ENCODE data around the gene TGFBR1. TPM values are rescaled to one million over a fixed set of nuclear protein-coding genes. Genes with fewer than 3 reads are reported as not detected.
"Not testable (repeated sequence)": the region's sequence is repeated elsewhere in the genome, so short reads cannot be mapped to it uniquely, and the experiment has no call there.

Gene TGFBR1
- total and polyA plus RNA-seq, 2 donors: 17.0 to 19.4 TPM

GRCh38 chr9:99085949-99086948, 18.7 kb upstream of the TGFBR1 start:
- H3K9me3 ChIP-seq (ENCODE audit: control insufficient read depth in 2 of 2, insufficient read depth in 1 of 2, low read length in 1 of 2): peaks cover 2 to 5% of the 10 kb centered on the region in 2 donors
- H3K27ac ChIP-seq (ENCODE audit: low read depth in 1 of 2, low read length in 1 of 2): no peak overlapping the region
- no peaks in the 10 kb centered on the region for H3K36me3 ChIP-seq (ENCODE audit: control insufficient read depth in 2 of 2, insufficient read depth in 2 of 2, low read length in 1 of 2)
- no peaks in the 10 kb centered on the region for H3K27me3 ChIP-seq (ENCODE audit: control insufficient read depth in 2 of 2, insufficient read depth in 1 of 2, low read length in 1 of 2)
- no peak overlapping the region for H3K4me3 ChIP-seq (ENCODE audit: low read length in 2 of 2)
- peaks cover 0 to 5% of the 10 kb centered on the region in 2 donors for H3K4me1 ChIP-seq (ENCODE audit: control insufficient read depth in 2 of 2, insufficient read depth in 2 of 2, low read length in 2 of 2)
- WGBS: 83% methylated on average over 12 of the region's 12 CpGs
- no peak for DNase-seq (ENCODE audit: low read depth in 6 of 9, low spot score in 9 of 9)

GRCh38 chr9:99087462-99087861, 17.5 kb upstream of the TGFBR1 start:
- WGBS: 96% methylated on average over 3 of the region's 3 CpGs
- Histone ChIP-seq H3K27ac (ENCODE audit: low read depth in 1 of 2, low read length in 1 of 2) (no peak overlapping the region), H3K9me3 (ENCODE audit: control insufficient read depth in 2 of 2, insufficient read depth in 1 of 2, low read length in 1 of 2) (peaks cover 2 to 5% of the 10 kb centered on the region in 2 donors)

GRCh38 chr9:99090336-99091130, 14.4 kb upstream of the TGFBR1 start:
- no peaks in the 10 kb centered on the region for H3K27me3 ChIP-seq (ENCODE audit: control insufficient read depth in 2 of 2, insufficient read depth in 1 of 2, low read length in 1 of 2)
- peaks cover 0 to 8% of the 10 kb centered on the region in 2 donors for H3K4me1 ChIP-seq (ENCODE audit: control insufficient read depth in 2 of 2, insufficient read depth in 2 of 2, low read length in 2 of 2)
- no peaks in the 10 kb centered on the region for H3K36me3 ChIP-seq (ENCODE audit: control insufficient read depth in 2 of 2, insufficient read depth in 2 of 2, low read length in 1 of 2)
- H3K27ac ChIP-seq (ENCODE audit: low read depth in 1 of 2, low read length in 1 of 2): no peak overlapping the region
- peaks cover 2 to 5% of the 10 kb centered on the region in 2 donors for H3K9me3 ChIP-seq (ENCODE audit: control insufficient read depth in 2 of 2, insufficient read depth in 1 of 2, low read length in 1 of 2)
- no peak overlapping the region for H3K4me3 ChIP-seq (ENCODE audit: low read length in 2 of 2)
- no peak for DNase-seq (ENCODE audit: low read depth in 6 of 9, low spot score in 9 of 9)
- 96% methylated on average over 5 of the region's 5 CpGs for WGBS

More at GRCh38 chr9:99087462-99087861, 17.5 kb upstream of the TGFBR1 start:
- DNase-seq (ENCODE audit: low read depth in 6 of 9, low spot score in 9 of 9): no peak
- Histone ChIP-seq H3K4me1 (ENCODE audit: control insufficient read depth in 2 of 2, insufficient read depth in 2 of 2, low read length in 2 of 2) (peaks cover 0 to 5% of the 10 kb centered on the region in 2 donors), H3K36me3 (ENCODE audit: control insufficient read depth in 2 of 2, insufficient read depth in 2 of 2, low read length in 1 of 2) (no peaks in the 10 kb centered on the region), H3K27me3 (ENCODE audit: control insufficient read depth in 2 of 2, insufficient read depth in 1 of 2, low read length in 1 of 2) (no peaks in the 10 kb centered on the region), H3K4me3 (ENCODE audit: low read length in 2 of 2) (no peak overlapping the region)

- Histone ChIP-seq H3K4me3 (ENCODE audit: low read length in 2 of 2) (no peak overlapping the region), H3K9me3 (ENCODE audit: control insufficient read depth in 2 of 2, insufficient read depth in 1 of 2, low read length in 1 of 2) (peaks cover 2 to 5% of the 10 kb centered on the region in 2 donors), H3K27ac (ENCODE audit: low read depth in 1 of 2, low read length in 1 of 2) (no peak overlapping the region), H3K4me1 (ENCODE audit: control insufficient read depth in 2 of 2, insufficient read depth in 2 of 2, low read length in 2 of 2) (peaks cover 0 to 5% of the 10 kb centered on the region in 2 donors), H3K27me3 (ENCODE audit: control insufficient read depth in 2 of 2, insufficient read depth in 1 of 2, low read length in 1 of 2) (no peaks in the 10 kb centered on the region), H3K36me3 (ENCODE audit: control insufficient read depth in 2 of 2, insufficient read depth in 2 of 2, low read length in 1 of 2) (no peaks in the 10 kb centered on the region)
- no peak for DNase-seq (ENCODE audit: low read depth in 6 of 9, low spot score in 9 of 9)
- WGBS: 76% methylated on average over 6 of the region's 6 CpGs
Observed at GRCh38 chr9:99092643-99093491, 12.0 kb upstream of the TGFBR1 start.

GRCh38 chr9:99093492-99093791, 11.5 kb upstream of the TGFBR1 start:
- H3K27me3 ChIP-seq (ENCODE audit: control insufficient read depth in 2 of 2, insufficient read depth in 1 of 2, low read length in 1 of 2): no peaks in the 10 kb centered on the region
- peaks cover 2 to 5% of the 10 kb centered on the region in 2 donors for H3K9me3 ChIP-seq (ENCODE audit: control insufficient read depth in 2 of 2, insufficient read depth in 1 of 2, low read length in 1 of 2)
- H3K4me1 ChIP-seq (ENCODE audit: control insufficient read depth in 2 of 2, insufficient read depth in 2 of 2, low read length in 2 of 2): peaks cover 0 to 5% of the 10 kb centered on the region in 2 donors
- H3K27ac ChIP-seq (ENCODE audit: low read depth in 1 of 2, low read length in 1 of 2): no peak overlapping the region
- H3K4me3 ChIP-seq (ENCODE audit: low read length in 2 of 2): no peak overlapping the region
- no peaks in the 10 kb centered on the region for H3K36me3 ChIP-seq (ENCODE audit: control insufficient read depth in 2 of 2, insufficient read depth in 2 of 2, low read length in 1 of 2)
- 99% methylated on average over 3 of the region's 3 CpGs for WGBS
- DNase-seq (ENCODE audit: low read depth in 6 of 9, low spot score in 9 of 9): no peak

GRCh38 chr9:99095565-99095964, 9.3 kb upstream of the TGFBR1 start:
- no peak overlapping the region for H3K27ac ChIP-seq (ENCODE audit: low read depth in 1 of 2, low read length in 1 of 2)
- H3K36me3 ChIP-seq (ENCODE audit: control insufficient read depth in 2 of 2, insufficient read depth in 2 of 2, low read length in 1 of 2): no peaks in the 10 kb centered on the region
- no peaks in the 10 kb centered on the region for H3K9me3 ChIP-seq (ENCODE audit: control insufficient read depth in 2 of 2, insufficient read depth in 1 of 2, low read length in 1 of 2)
- DNase-seq (ENCODE audit: low read depth in 6 of 9, low spot score in 9 of 9): no peak
- H3K4me1 ChIP-seq (ENCODE audit: control insufficient read depth in 2 of 2, insufficient read depth in 2 of 2, low read length in 2 of 2): peaks cover 0 to 5% of the 10 kb centered on the region in 2 donors
- 55% methylated on average over 3 of the region's 3 CpGs for WGBS
- H3K4me3 ChIP-seq (ENCODE audit: low read length in 2 of 2): no peak overlapping the region
- no peaks in the 10 kb centered on the region for H3K27me3 ChIP-seq (ENCODE audit: control insufficient read depth in 2 of 2, insufficient read depth in 1 of 2, low read length in 1 of 2)

- Histone ChIP-seq H3K27ac (ENCODE audit: low read depth in 1 of 2, low read length in 1 of 2) (no peak overlapping the region), H3K27me3 (ENCODE audit: control insufficient read depth in 2 of 2, insufficient read depth in 1 of 2, low read length in 1 of 2) (no peaks in the 10 kb centered on the region), H3K4me3 (ENCODE audit: low read length in 2 of 2) (no peak overlapping the region), H3K36me3 (ENCODE audit: control insufficient read depth in 2 of 2, insufficient read depth in 2 of 2, low read length in 1 of 2) (no peaks in the 10 kb centered on the region), H3K4me1 (ENCODE audit: control insufficient read depth in 2 of 2, insufficient read depth in 2 of 2, low read length in 2 of 2) (peaks cover 0 to 5% of the 10 kb centered on the region in 2 donors), H3K9me3 (ENCODE audit: control insufficient read depth in 2 of 2, insufficient read depth in 1 of 2, low read length in 1 of 2) (no peaks in the 10 kb centered on the region)
- 95% methylated on average over 3 of the region's 3 CpGs for WGBS
- no peak for DNase-seq (ENCODE audit: low read depth in 6 of 9, low spot score in 9 of 9)
Observed at GRCh38 chr9:99096409-99096808, 8.5 kb upstream of the TGFBR1 start.

GRCh38 chr9:99099806-99100585, 4.9 kb upstream of the TGFBR1 start:
- Histone ChIP-seq H3K4me1 (ENCODE audit: control insufficient read depth in 2 of 2, insufficient read depth in 2 of 2, low read length in 2 of 2) (peaks cover 4 to 16% of the 10 kb centered on the region in 2 donors), H3K27me3 (ENCODE audit: control insufficient read depth in 2 of 2, insufficient read depth in 1 of 2, low read length in 1 of 2) (peaks cover 2 to 13% of the 10 kb centered on the region in 2 donors)
- not testable (repeated sequence) for H3K27ac ChIP-seq (ENCODE audit: low read depth in 1 of 2, low read length in 1 of 2); H3K36me3 ChIP-seq (ENCODE audit: control insufficient read depth in 2 of 2, insufficient read depth in 2 of 2, low read length in 1 of 2); DNase-seq (ENCODE audit: low read depth in 6 of 9, low spot score in 9 of 9); H3K9me3 ChIP-seq (ENCODE audit: control insufficient read depth in 2 of 2, insufficient read depth in 1 of 2, low read length in 1 of 2); H3K4me3 ChIP-seq (ENCODE audit: low read length in 2 of 2)
- WGBS: 52% methylated on average over 5 of the region's 5 CpGs

All from thymus (tissue), 11 donors.